ENCODE measurements around the gene CD209. TPM values are rescaled to one million over a fixed set of nuclear protein-coding genes. Genes with fewer than 3 reads are reported as not detected.

CD209 gene
- total RNA-seq, 1 donor from 2014 or later: not detected

GRCh38 chr19:7692417-7693088, 54.8 kb downstream of the CD209 start:
- Histone ChIP-seq H3K9me3 (ENCODE audit: low read depth) (no peaks in the 10 kb centered on the region), H3K4me2 (no peak overlapping the region), H2AFZ (replicated peaks) (no peak overlapping the region), H3K27ac (no peak overlapping the region), H4K20me1 (ENCODE audit: low read depth) (no peaks in the 10 kb centered on the region), H3K4me3 (no peak overlapping the region), H3K27me3 (peaks cover 24% of the 10 kb centered on the region), H3K9ac (no peak overlapping the region), H3K79me2 (ENCODE audit: low read depth) (no peaks in the 10 kb centered on the region), H3K4me1 (no peaks in the 10 kb centered on the region), H3K36me3 (no peaks in the 10 kb centered on the region), H3F3A (ENCODE audit: low read depth) (no peaks in the 10 kb centered on the region)
- no peaks in the 10 kb centered on the region for H3K9me3 Mint-ChIP-seq
- H3K4me3 Mint-ChIP-seq: no peak overlapping the region
- TF ChIP-seq CTCF (IDR thresholded peaks at IDR 0.05) (no peak), EZH2phosphoT487 (IDR thresholded peaks at IDR 0.05) (no peak), EZH2 (IDR thresholded peaks at IDR 0.05) (no peak)
- no peak for DNase-seq (ENCODE audit: low spot score)
- peaks cover 3% of the 10 kb centered on the region for H3K27me3 Mint-ChIP-seq (ENCODE audit: insufficient read depth, low read depth)
- H3K4me1 Mint-ChIP-seq: no peaks in the 10 kb centered on the region
- no peak overlapping the region for H3K27ac Mint-ChIP-seq
- H3K36me3 Mint-ChIP-seq: no peaks in the 10 kb centered on the region

- H3K4me1 Mint-ChIP-seq: no peaks in the 10 kb centered on the region
- Histone ChIP-seq H3K9me3 (ENCODE audit: low read depth) (no peaks in the 10 kb centered on the region), H3F3A (ENCODE audit: low read depth) (no peaks in the 10 kb centered on the region), H3K9ac (no peak overlapping the region), H2AFZ (replicated peaks) (no peak overlapping the region), H4K20me1 (ENCODE audit: low read depth) (no peaks in the 10 kb centered on the region), H3K4me3 (no peak overlapping the region), H3K36me3 (no peaks in the 10 kb centered on the region), H3K79me2 (ENCODE audit: low read depth) (no peaks in the 10 kb centered on the region), H3K27ac (no peak overlapping the region), H3K4me1 (no peaks in the 10 kb centered on the region), H3K4me2 (no peak overlapping the region), H3K27me3 (peaks cover 15% of the 10 kb centered on the region)
- no peaks in the 10 kb centered on the region for H3K36me3 Mint-ChIP-seq
- H3K27ac Mint-ChIP-seq: no peak overlapping the region
- no peak for DNase-seq (ENCODE audit: low spot score)
- no peak overlapping the region for H3K4me3 Mint-ChIP-seq
- H3K9me3 Mint-ChIP-seq: no peaks in the 10 kb centered on the region
- H3K27me3 Mint-ChIP-seq (ENCODE audit: insufficient read depth, low read depth): peaks cover 3% of the 10 kb centered on the region
- TF ChIP-seq EZH2phosphoT487 (IDR thresholded peaks at IDR 0.05) (no peak), CTCF (IDR thresholded peaks at IDR 0.05) (no peak), EZH2 (IDR thresholded peaks at IDR 0.05) (no peak)
These were observed 55.8 kb downstream of the CD209 start for GRCh38 chr19:7691497-7691896.

- no peak overlapping the region for H3K27ac Mint-ChIP-seq
These were observed 56.5 kb downstream of the CD209 start for GRCh38 chr19:7690779-7691258.

More at GRCh38 chr19:7690779-7691258, 56.5 kb downstream of the CD209 start:
- Mint-ChIP-seq H3K9me3 (no peaks in the 10 kb centered on the region), H3K36me3 (no peaks in the 10 kb centered on the region), H3K4me3 (no peak overlapping the region), H3K27me3 (ENCODE audit: insufficient read depth, low read depth) (peaks cover 3% of the 10 kb centered on the region), H3K4me1 (no peaks in the 10 kb centered on the region)
- no peak overlapping the region for H3K4me2 ChIP-seq
- no peak overlapping the region for H3K4me3 ChIP-seq
- no peak overlapping the region for H2AFZ ChIP-seq (replicated peaks)
- no peaks in the 10 kb centered on the region for H3K79me2 ChIP-seq (ENCODE audit: low read depth)
- H3F3A ChIP-seq (ENCODE audit: low read depth): no peaks in the 10 kb centered on the region
- no peak overlapping the region for H3K9ac ChIP-seq
- H3K27me3 ChIP-seq: peaks cover 11% of the 10 kb centered on the region
- no peaks in the 10 kb centered on the region for H4K20me1 ChIP-seq (ENCODE audit: low read depth)
- no peak overlapping the region for H3K27ac ChIP-seq
- no peaks in the 10 kb centered on the region for H3K4me1 ChIP-seq
- H3K9me3 ChIP-seq (ENCODE audit: low read depth): no peaks in the 10 kb centered on the region
- TF ChIP-seq EZH2 (IDR thresholded peaks at IDR 0.05): no peak
- no peaks in the 10 kb centered on the region for H3K36me3 ChIP-seq
- DNase-seq (ENCODE audit: low spot score): no peak

Other genes starting within 250 kb of the CD209 start
- gene ZNF358, start 231.4 kb downstream of the CD209 start, total RNA-seq (ENCODE audit: low replicate concordance): 16.9 and 50.3 TPM in 2 replicates
- 6.6 and 7.1 TPM in 2 replicates for gene MCOLN1, start 224.9 kb downstream of the CD209 start, total RNA-seq (ENCODE audit: low replicate concordance)
- 25.5 and 78.9 TPM in 2 replicates for gene PNPLA6, start 211.8 kb downstream of the CD209 start, total RNA-seq (ENCODE audit: low replicate concordance)
- gene CAMSAP3, start 151.7 kb downstream of the CD209 start, total RNA-seq (ENCODE audit: low replicate concordance): 2.7 and 15.6 TPM in 2 replicates
- gene XAB2, start 118.0 kb downstream of the CD209 start, total RNA-seq (ENCODE audit: low replicate concordance): 30.9 and 51.4 TPM in 2 replicates
- gene PET100, start 117.7 kb downstream of the CD209 start, total RNA-seq (ENCODE audit: low replicate concordance): 22.0 and 30.3 TPM in 2 replicates
- gene PCP2, start 113.8 kb downstream of the CD209 start, total RNA-seq (ENCODE audit: low replicate concordance): not detected in 2 replicates
- 12.7 and 21.9 TPM in 2 replicates for gene STXBP2, start 110.4 kb downstream of the CD209 start, total RNA-seq (ENCODE audit: low replicate concordance)
- gene RETN, start 78.5 kb downstream of the CD209 start, total RNA-seq (ENCODE audit: low replicate concordance): not detected in 2 replicates
- not detected in 2 replicates for gene MCEMP1, start 70.4 kb downstream of the CD209 start, total RNA-seq (ENCODE audit: low replicate concordance)
- gene TRAPPC5, start 66.7 kb downstream of the CD209 start, total RNA-seq (ENCODE audit: low replicate concordance): 24.4 and 53.7 TPM in 2 replicates
- gene FCER2, start 45.4 kb downstream of the CD209 start, total RNA-seq (ENCODE audit: low replicate concordance): not detected in 2 replicates
- not detected in 2 replicates for gene CLEC4G, start 15.4 kb downstream of the CD209 start, total RNA-seq (ENCODE audit: low replicate concordance)
- not detected in 2 replicates for gene CLEC4M, start 15.7 kb upstream of the CD209 start, total RNA-seq (ENCODE audit: low replicate concordance)
- gene EVI5L, start 82.7 kb upstream of the CD209 start, total RNA-seq (ENCODE audit: low replicate concordance): 4.1 and 13.5 TPM in 2 replicates
- gene PRR36, start 126.9 kb upstream of the CD209 start, total RNA-seq (ENCODE audit: low replicate concordance): 0.07 and 2.8 TPM in 2 replicates
- 0.65 and 1.2 TPM in 2 replicates for gene LRRC8E, start 141.0 kb upstream of the CD209 start, total RNA-seq (ENCODE audit: low replicate concordance)
- gene MAP2K7, start 156.3 kb upstream of the CD209 start, total RNA-seq (ENCODE audit: low replicate concordance): 14.4 and 20.7 TPM in 2 replicates
- gene TGFBR3L, start 167.3 kb upstream of the CD209 start, total RNA-seq (ENCODE audit: low replicate concordance): 0.99 and 1.8 TPM in 2 replicates
- 5.7 and 20.7 TPM in 2 replicates for gene SNAPC2, start 172.8 kb upstream of the CD209 start, total RNA-seq (ENCODE audit: low replicate concordance)
- 3.7 and 34.3 TPM in 2 replicates for gene CTXN1, start 178.6 kb upstream of the CD209 start, total RNA-seq (ENCODE audit: low replicate concordance)
- 43.7 and 59.5 TPM in 2 replicates for gene TIMM44, start 196.1 kb upstream of the CD209 start, total RNA-seq (ENCODE audit: low replicate concordance)

Measured in neural progenitor cell (in vitro differentiated cells).